ENCODE data around the gene WHRN.

The WHRN gene

GRCh38 chr9:114469091-114469853 lies 36.0 kb downstream of the WHRN start:
- Histone ChIP-seq H3K9me3 (ENCODE audit: insufficient read depth, low read length) (no peaks in the 10 kb centered on the region), H3K27me3 (ENCODE audit: low read length) (no peaks in the 10 kb centered on the region), H3K4me2 (ENCODE audit: low read depth, low read length, poor library complexity, severe bottlenecking) (no peak overlapping the region), H2AFZ (ENCODE audit: low read depth, low read length, severe bottlenecking) (no peak overlapping the region), H3K79me2 (ENCODE audit: insufficient read depth, low read length) (no peaks in the 10 kb centered on the region), H3K27ac (ENCODE audit: low read depth, low read length) (no peak overlapping the region), H4K20me1 (ENCODE audit: low read depth, low read length) (no peaks in the 10 kb centered on the region), H3K36me3 (ENCODE audit: low read length) (no peaks in the 10 kb centered on the region), H3K9ac (ENCODE audit: low read length) (no peak overlapping the region), H3F3A (ENCODE audit: insufficient read depth) (no peaks in the 10 kb centered on the region), H3K4me3 (ENCODE audit: insufficient read depth, low read length, poor library complexity, severe bottlenecking) (no peak overlapping the region), H3K9me2 (replicated peaks; ENCODE audit: insufficient read depth, low read length) (no peaks in the 10 kb centered on the region)
- TF ChIP-seq EZH2phosphoT487 (conservative IDR thresholded peaks at IDR 0.05; ENCODE audit: low read length) (no peak), CTCF (IDR thresholded peaks at IDR 0.05; ENCODE audit: insufficient read depth, low read length, poor library complexity, severe bottlenecking) (no peak)

DNA sequence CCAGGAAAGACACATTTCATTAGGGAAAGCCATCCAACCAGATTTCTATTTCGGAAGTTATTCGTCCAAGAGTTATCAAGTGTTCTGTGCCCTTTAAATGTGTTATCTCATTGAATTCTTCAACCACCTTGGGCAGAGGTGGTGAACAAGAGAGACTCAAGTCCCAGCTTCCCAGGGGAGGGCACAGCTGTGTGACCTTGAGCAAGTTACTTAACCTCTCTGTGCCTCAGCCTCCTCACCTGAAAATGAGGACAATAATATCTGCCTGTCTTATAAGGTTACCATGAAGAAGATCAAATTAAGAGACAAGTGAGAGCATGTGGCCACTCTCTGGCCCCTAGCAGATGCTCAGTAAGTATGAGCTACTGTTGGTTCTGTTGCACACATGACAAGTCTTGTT lies 37.4 kb downstream of the WHRN start:
- no peaks in the 10 kb centered on the region for H3K27me3 ChIP-seq (ENCODE audit: low read length)
- no peaks in the 10 kb centered on the region for H3K9me2 ChIP-seq (replicated peaks; ENCODE audit: insufficient read depth, low read length)
- no peaks in the 10 kb centered on the region for H3K36me3 ChIP-seq (ENCODE audit: low read length)
- no peak overlapping the region for H3K4me3 ChIP-seq (ENCODE audit: insufficient read depth, low read length, poor library complexity, severe bottlenecking)
- H3K27ac ChIP-seq (ENCODE audit: low read depth, low read length) = no peak overlapping the region
- H3K4me2 ChIP-seq (ENCODE audit: low read depth, low read length, poor library complexity, severe bottlenecking) = no peak overlapping the region
- TF ChIP-seq CTCF (IDR thresholded peaks at IDR 0.05; ENCODE audit: insufficient read depth, low read length, poor library complexity, severe bottlenecking) (no peak), EZH2phosphoT487 (conservative IDR thresholded peaks at IDR 0.05; ENCODE audit: low read length) (no peak)
- no peaks in the 10 kb centered on the region for H3F3A ChIP-seq (ENCODE audit: insufficient read depth)
- no peaks in the 10 kb centered on the region for H3K9me3 ChIP-seq (ENCODE audit: insufficient read depth, low read length)
- H4K20me1 ChIP-seq (ENCODE audit: low read depth, low read length) = no peaks in the 10 kb centered on the region
- H3K79me2 ChIP-seq (ENCODE audit: insufficient read depth, low read length) = no peaks in the 10 kb centered on the region
- H2AFZ ChIP-seq (ENCODE audit: low read depth, low read length, severe bottlenecking) = no peak overlapping the region
- H3K9ac ChIP-seq (ENCODE audit: low read length) = no peak overlapping the region

- no peak overlapping the region for H2AFZ ChIP-seq (ENCODE audit: low read depth, low read length, severe bottlenecking)
- H3K9ac ChIP-seq (ENCODE audit: low read length) = no peak overlapping the region
- H3K27ac ChIP-seq (ENCODE audit: low read depth, low read length) = no peak overlapping the region
- H3K4me2 ChIP-seq (ENCODE audit: low read depth, low read length, poor library complexity, severe bottlenecking) = no peak overlapping the region
- no peaks in the 10 kb centered on the region for H3K9me3 ChIP-seq (ENCODE audit: insufficient read depth, low read length)
- H3K4me3 ChIP-seq (ENCODE audit: insufficient read depth, low read length, poor library complexity, severe bottlenecking) = no peak overlapping the region
- no peaks in the 10 kb centered on the region for H3K36me3 ChIP-seq (ENCODE audit: low read length)
- TF ChIP-seq EZH2phosphoT487 (conservative IDR thresholded peaks at IDR 0.05; ENCODE audit: low read length) (no peak), CTCF (IDR thresholded peaks at IDR 0.05; ENCODE audit: insufficient read depth, low read length, poor library complexity, severe bottlenecking) (no peak)
- H3K9me2 ChIP-seq (replicated peaks; ENCODE audit: insufficient read depth, low read length) = no peaks in the 10 kb centered on the region
- no peaks in the 10 kb centered on the region for H3K79me2 ChIP-seq (ENCODE audit: insufficient read depth, low read length)
- H3F3A ChIP-seq (ENCODE audit: insufficient read depth) = no peaks in the 10 kb centered on the region
- no peaks in the 10 kb centered on the region for H3K27me3 ChIP-seq (ENCODE audit: low read length)
- H4K20me1 ChIP-seq (ENCODE audit: low read depth, low read length) = no peaks in the 10 kb centered on the region
Measured at GRCh38 chr9:114467226-114467750, 38.0 kb downstream of the WHRN start.
